ENCODE measurements around the gene NRAP.

The NRAP gene

GRCh38 chr10:113663908-113664307 is at the start of gene NRAP:
TSS of gene NRAP (minus strand) at chr10:113664041. CDS start at chr10:113663882, 159 bp downstream.
- Mint-ChIP-seq H3K9me3 (no peaks in the 10 kb centered on the region), H3K36me3 (no peaks in the 10 kb centered on the region), H3K4me3 (no peak within 1 kb of the TSS), H3K4me1 (no peaks in the 10 kb centered on the region), H3K27me3 (peaks cover 4% of the 10 kb centered on the region), H3K27ac (no peak within 1 kb of the TSS)

- H3K4me1 Mint-ChIP-seq, result peaks cover 8% of the 10 kb centered on the region
These were observed 49.8 kb upstream of the NRAP start for GRCh38 chr10:113713640-113713982.

GRCh38 chr10:113712755-113713639 is 49.2 kb upstream of the NRAP start:
- Mint-ChIP-seq H3K27me3 (no peaks in the 10 kb centered on the region), H3K4me3 (no peak overlapping the region), H3K9me3 (no peaks in the 10 kb centered on the region), H3K36me3 (peaks cover 14% of the 10 kb centered on the region), H3K4me1 (peaks cover 9% of the 10 kb centered on the region), H3K27ac (no peak overlapping the region)

More at GRCh38 chr10:113713640-113713982, 49.8 kb upstream of the NRAP start:
- H3K27ac Mint-ChIP-seq, result no peak overlapping the region
- peaks cover 14% of the 10 kb centered on the region for H3K36me3 Mint-ChIP-seq
- H3K4me3 Mint-ChIP-seq, result no peak overlapping the region
- H3K27me3 Mint-ChIP-seq, result no peaks in the 10 kb centered on the region
- no peaks in the 10 kb centered on the region for H3K9me3 Mint-ChIP-seq

GRCh38 chr10:113712024-113712423 is 48.2 kb upstream of the NRAP start:
- Mint-ChIP-seq H3K4me3 (no peak overlapping the region), H3K36me3 (peaks cover 13% of the 10 kb centered on the region), H3K4me1 (peaks cover 14% of the 10 kb centered on the region), H3K9me3 (no peaks in the 10 kb centered on the region), H3K27ac (no peak overlapping the region), H3K27me3 (no peaks in the 10 kb centered on the region)

GRCh38 chr10:113711142-113711541 is 47.3 kb upstream of the NRAP start:
- no peak overlapping the region for H3K27ac Mint-ChIP-seq
- no peak overlapping the region for H3K4me3 Mint-ChIP-seq
- peaks cover 6% of the 10 kb centered on the region for H3K36me3 Mint-ChIP-seq
- peaks cover 22% of the 10 kb centered on the region for H3K4me1 Mint-ChIP-seq
- H3K9me3 Mint-ChIP-seq, result no peaks in the 10 kb centered on the region
- H3K27me3 Mint-ChIP-seq, result no peaks in the 10 kb centered on the region

GRCh38 chr10:113709221-113709838 is 45.5 kb upstream of the NRAP start:
- Mint-ChIP-seq H3K27me3 (no peaks in the 10 kb centered on the region), H3K4me3 (no peak overlapping the region), H3K36me3 (peaks cover 4% of the 10 kb centered on the region), H3K27ac (no peak overlapping the region), H3K4me1 (peaks cover 24% of the 10 kb centered on the region), H3K9me3 (no peaks in the 10 kb centered on the region)

GRCh38 chr10:113708640-113709039 is 44.8 kb upstream of the NRAP start:
- Mint-ChIP-seq H3K27me3 (no peaks in the 10 kb centered on the region), H3K36me3 (peaks cover 4% of the 10 kb centered on the region), H3K4me3 (no peak overlapping the region), H3K9me3 (no peaks in the 10 kb centered on the region), H3K27ac (no peak overlapping the region), H3K4me1 (peaks cover 24% of the 10 kb centered on the region)

- Mint-ChIP-seq H3K4me3 (no peak overlapping the region), H3K4me1 (peaks cover 24% of the 10 kb centered on the region), H3K36me3 (peaks cover 4% of the 10 kb centered on the region), H3K27ac (no peak overlapping the region), H3K9me3 (no peaks in the 10 kb centered on the region), H3K27me3 (no peaks in the 10 kb centered on the region)
These were observed 42.8 kb upstream of the NRAP start for GRCh38 chr10:113706623-113707022.

GRCh38 chr10:113705344-113705652 is 41.5 kb upstream of the NRAP start:
- Mint-ChIP-seq H3K27ac (no peak overlapping the region), H3K36me3 (peaks cover 10% of the 10 kb centered on the region), H3K9me3 (no peaks in the 10 kb centered on the region), H3K27me3 (no peaks in the 10 kb centered on the region), H3K4me1 (peaks cover 24% of the 10 kb centered on the region), H3K4me3 (no peak overlapping the region)

GRCh38 chr10:113704637-113705343 is 40.9 kb upstream of the NRAP start:
- Mint-ChIP-seq H3K4me3 (no peak overlapping the region), H3K27me3 (no peaks in the 10 kb centered on the region), H3K36me3 (peaks cover 10% of the 10 kb centered on the region), H3K27ac (no peak overlapping the region), H3K9me3 (no peaks in the 10 kb centered on the region), H3K4me1 (peaks cover 24% of the 10 kb centered on the region)

- H3K36me3 Mint-ChIP-seq, result peaks cover 40% of the 10 kb centered on the region
- no peak overlapping the region for H3K4me3 Mint-ChIP-seq
- H3K9me3 Mint-ChIP-seq, result peaks cover 14% of the 10 kb centered on the region
These were observed 33.8 kb upstream of the NRAP start for GRCh38 chr10:113697595-113697994.

GRCh38 chr10:113695691-113696090 is 31.9 kb upstream of the NRAP start:
- Mint-ChIP-seq H3K9me3 (peaks cover 14% of the 10 kb centered on the region), H3K4me3 (no peak overlapping the region), H3K36me3 (peaks cover 42% of the 10 kb centered on the region)

More at GRCh38 chr10:113697595-113697994, 33.8 kb upstream of the NRAP start:
- no peaks in the 10 kb centered on the region for H3K27me3 Mint-ChIP-seq
- no peaks in the 10 kb centered on the region for H3K4me1 Mint-ChIP-seq
- no peak overlapping the region for H3K27ac Mint-ChIP-seq

GRCh38 chr10:113693348-113693747 is 29.5 kb upstream of the NRAP start:
- peaks cover 23% of the 10 kb centered on the region for H3K4me1 Mint-ChIP-seq
- peaks cover 16% of the 10 kb centered on the region for H3K9me3 Mint-ChIP-seq
- peaks cover 55% of the 10 kb centered on the region for H3K36me3 Mint-ChIP-seq
- no peak overlapping the region for H3K27ac Mint-ChIP-seq
- no peak overlapping the region for H3K4me3 Mint-ChIP-seq
- no peaks in the 10 kb centered on the region for H3K27me3 Mint-ChIP-seq

More at GRCh38 chr10:113695691-113696090, 31.9 kb upstream of the NRAP start:
- Mint-ChIP-seq H3K27me3 (no peaks in the 10 kb centered on the region), H3K4me1 (no peaks in the 10 kb centered on the region), H3K27ac (no peak overlapping the region)

GRCh38 chr10:113692271-113692670 is 28.4 kb upstream of the NRAP start:
- peaks cover 20% of the 10 kb centered on the region for H3K9me3 Mint-ChIP-seq
- H3K4me1 Mint-ChIP-seq, result peaks cover 28% of the 10 kb centered on the region
- H3K4me3 Mint-ChIP-seq, result no peak overlapping the region
- H3K27me3 Mint-ChIP-seq, result no peaks in the 10 kb centered on the region
- H3K36me3 Mint-ChIP-seq, result peaks cover 57% of the 10 kb centered on the region
- no peak overlapping the region for H3K27ac Mint-ChIP-seq

- H3K4me3 Mint-ChIP-seq, result no peak overlapping the region
- H3K27me3 Mint-ChIP-seq, result no peaks in the 10 kb centered on the region
- peaks cover 56% of the 10 kb centered on the region for H3K36me3 Mint-ChIP-seq
- no peak overlapping the region for H3K27ac Mint-ChIP-seq
- H3K9me3 Mint-ChIP-seq, result peaks cover 20% of the 10 kb centered on the region
- peaks cover 28% of the 10 kb centered on the region for H3K4me1 Mint-ChIP-seq
These were observed 27.5 kb upstream of the NRAP start for GRCh38 chr10:113691381-113691780.

GRCh38 chr10:113690749-113691148 is 26.9 kb upstream of the NRAP start:
- Mint-ChIP-seq H3K27me3 (no peaks in the 10 kb centered on the region), H3K4me1 (peaks cover 28% of the 10 kb centered on the region), H3K36me3 (peaks cover 59% of the 10 kb centered on the region), H3K27ac (no peak overlapping the region), H3K4me3 (no peak overlapping the region), H3K9me3 (peaks cover 23% of the 10 kb centered on the region)

All from activated naive CD4-positive, alpha-beta T cell treated with anti-CD3 and anti-CD28 coated beads, Interleukin-2, amount 50 U/mL, for 24 hours (primary cell).